Liver (tissue), 9 donors: ENCODE results near the gene ATP11A. TPM values are rescaled to one million over a fixed set of nuclear protein-coding genes. Genes with fewer than 3 reads are reported as not detected.

ENCODE experiments used
- DNase-seq: peaks from one replicate; pipeline ENCODE4 v3.0.0-alpha.2; 2017; ENCODE audit warnings: low spot score
- H3K27ac ChIP-seq, 2 donors: one replicate each; pipeline ENCODE4 v1.7.0; 2013; ENCODE audit warnings: inconsistent platforms in 2 of 2, low read length in 2 of 2, control low read depth in 1 of 2, low read depth in 1 of 2, mild to moderate bottlenecking in 1 of 2
- H3K27me3 ChIP-seq, 4 donors: one replicate each; pipeline versions ENCODE4 v1.6.1 to v1.7.0; 2013; ENCODE audit warnings: low read length in 3 of 4, inconsistent platforms in 1 of 4, mild to moderate bottlenecking in 1 of 4, moderate library complexity in 1 of 4; ENCODE audit not compliant: control insufficient read depth in 4 of 4, insufficient read depth in 4 of 4
- H3K36me3 ChIP-seq, 4 donors: one replicate each; pipeline versions ENCODE4 v1.6.1 to v1.7.0; 2013; ENCODE audit warnings: low read length in 3 of 4, mild to moderate bottlenecking in 3 of 4, low read depth in 1 of 4, moderate library complexity in 1 of 4; ENCODE audit not compliant: control insufficient read depth in 4 of 4, insufficient read depth in 3 of 4
- H3K4me1 ChIP-seq, 4 donors: one replicate each; pipeline versions ENCODE4 v1.6.1 to v1.7.0; 2013; ENCODE audit warnings: low read length in 3 of 4, mild to moderate bottlenecking in 3 of 4, moderate library complexity in 1 of 4; ENCODE audit not compliant: control insufficient read depth in 4 of 4, insufficient read depth in 4 of 4
- H3K4me3 ChIP-seq, 3 donors: one replicate each; pipeline versions ENCODE4 v1.6.1 to v1.7.0; 2013; ENCODE audit warnings: low read length in 3 of 3, control low read depth in 1 of 3, low read depth in 1 of 3, mild to moderate bottlenecking in 1 of 3
- H3K9ac ChIP-seq, 2 donors: one replicate each; pipeline ENCODE4 v1.7.0; 2013; ENCODE audit warnings: low read length in 2 of 2, mild to moderate bottlenecking in 2 of 2, moderate library complexity in 2 of 2, control low read depth in 1 of 2, low read depth in 1 of 2
- H3K9me3 ChIP-seq, 4 donors: one replicate each; pipeline versions ENCODE4 v1.6.1 to v1.7.0; 2013; ENCODE audit warnings: low read length in 3 of 4; ENCODE audit not compliant: control insufficient read depth in 4 of 4
- EGR1 ChIP-seq, 2 donors: IDR thresholded peaks; 2 replicates each; pipeline ENCODE4 v1.6.1; 2016 to 2018; ENCODE audit warnings: antibody characterized with exemption in 2 of 2, low read depth in 2 of 2
- FOXA1 ChIP-seq: IDR thresholded peaks from 2 replicates; pipeline ENCODE4 v1.6.1; 2016; ENCODE audit warnings: antibody characterized with exemption
- HNF4A ChIP-seq, 2 donors: conservative IDR thresholded peaks; 2 replicates each; pipeline ENCODE4 v1.6.1; 2016; ENCODE audit warnings: antibody characterized with exemption in 2 of 2, mild to moderate bottlenecking in 2 of 2
- HNF4G ChIP-seq: IDR thresholded peaks from 2 replicates; pipeline ENCODE4 v1.6.1; 2016; ENCODE audit warnings: antibody characterized with exemption
- JUND ChIP-seq, 2 donors: IDR thresholded peaks; 2 replicates each; pipeline ENCODE4 v1.6.1; 2016; ENCODE audit warnings: antibody characterized with exemption in 2 of 2
- NR2F2 ChIP-seq: IDR thresholded peaks from 2 replicates; pipeline ENCODE4 v1.6.1; 2016; ENCODE audit warnings: antibody characterized with exemption
- RAD21 ChIP-seq, 2 donors: IDR thresholded peaks; 2 replicates each; pipeline ENCODE4 v1.6.1; 2016; ENCODE audit warnings: antibody characterized with exemption in 2 of 2, mild to moderate bottlenecking in 2 of 2
- RXRA ChIP-seq, 2 donors: IDR thresholded peaks; 2 replicates each; pipeline ENCODE4 v1.6.1; 2017 to 2018; ENCODE audit warnings: antibody characterized with exemption in 2 of 2, mild to moderate bottlenecking in 1 of 2
- SP1 ChIP-seq: IDR thresholded peaks from 2 replicates; pipeline ENCODE4 v1.6.1; 2018; ENCODE audit warnings: antibody characterized with exemption, mild to moderate bottlenecking
- TAF1 ChIP-seq: conservative IDR thresholded peaks from 2 replicates; pipeline ENCODE4 v1.6.1; 2016; ENCODE audit warnings: antibody characterized with exemption, mild to moderate bottlenecking
- YY1 ChIP-seq: IDR thresholded peaks from 2 replicates; pipeline ENCODE4 v1.6.1; 2016; ENCODE audit warnings: antibody characterized with exemption, mild to moderate bottlenecking
- ZBTB33 ChIP-seq: IDR thresholded peaks from 2 replicates; pipeline ENCODE4 v1.6.1; 2016; ENCODE audit warnings: antibody characterized with exemption
- WGBS: extraction: QIAGEN DNeasy Blood & Tissue Kit; methylation state at CpG from one replicate; pipeline ENCODE4 v1.1.7; 2013; 5-methylcytosine and 5-hydroxymethylcytosine counted together
- polyA plus RNA-seq, 2 donors: library from polyadenylated mRNA; stranded (reverse) in 1 of 2; unstranded in 1 of 2; fragments of 200-250 nt in 1 of 2; fragments of >200 nt in 1 of 2; fragmentation: Nextera tagmentation in 1 of 2; extraction: Ambion mirVana in 1 of 2; gene quantifications; one replicate each; pipeline versions ENCODE4 v1.2.1 to v1.2.3, GENCODE V29; 2013 to 2015
- total RNA-seq, 2 donors: library from RNA; depleted of rRNA; stranded (reverse); fragments of >200 nt; gene quantifications; one replicate each; pipeline ENCODE4 v1.2.3, GENCODE V29; 2014
- TF ChIP-seq, protein P1 (sequence below): IDR thresholded peaks from 2 replicates; pipeline ENCODE4 v1.6.1; 2016; ENCODE audit warnings: antibody characterized with exemption
- TF ChIP-seq, protein P2 (sequence below): IDR thresholded peaks from 2 replicates; pipeline ENCODE4 v1.6.1; 2016; ENCODE audit warnings: antibody characterized with exemption, mild to moderate bottlenecking
- donor health status: healthy.
- donor health status: healthy.
- donor health status: healthy.
- donor health status: healthy.
- donor health status: healthy.

The ATP11A gene
- total and polyA plus RNA-seq, 4 donors, result 8.7 to 27.9 (median 13.8) TPM

DNA sequence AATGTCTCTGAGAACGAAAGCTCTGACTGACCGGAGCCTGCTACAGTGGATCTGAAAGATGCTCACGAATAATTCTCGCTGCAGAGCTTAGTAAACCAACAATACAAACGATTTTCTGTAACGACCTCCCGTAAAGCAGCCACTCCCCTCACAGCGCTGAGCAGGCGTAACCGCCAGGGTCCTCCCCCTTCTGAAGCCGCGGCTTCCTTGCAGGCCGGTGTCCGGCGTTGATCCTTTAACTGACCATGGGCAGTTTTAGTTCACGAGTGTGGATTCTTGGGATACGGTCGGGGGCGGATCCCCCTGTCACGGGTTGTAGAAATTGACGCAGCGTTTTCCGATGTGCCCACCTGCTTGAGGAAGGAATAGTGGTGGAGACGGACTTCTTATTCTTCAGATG, 75.9 kb downstream of the ATP11A start:
- Histone ChIP-seq H3K4me3 (no peak overlapping the region), H3K9me3 (no peaks in the 10 kb centered on the region)
- WGBS, result 97% methylated on average over 24 of the region's 24 CpGs

GRCh38 chr13:112766336-112766735, 76.5 kb downstream of the ATP11A start:
- peaks cover 0 to 4% (median 0%) of the 10 kb centered on the region in 4 donors for H3K4me1 ChIP-seq
- no peak for TF ChIP-seq HNF4A (conservative IDR thresholded peaks at IDR 0.05)
- TF ChIP-seq RXRA (IDR thresholded peaks at IDR 0.05), result no peak
- TF ChIP-seq HNF4G, result no peak
- TF ChIP-seq JUND (IDR thresholded peaks at IDR 0.05), result no peak
- no peak for TF ChIP-seq YY1
- no peak for TF ChIP-seq ZBTB33
- WGBS, result 96% methylated on average over 6 of the region's 6 CpGs
- H3K9ac ChIP-seq, result no peak overlapping the region
- no peaks in the 10 kb centered on the region for H3K36me3 ChIP-seq
- H3K27me3 ChIP-seq, result no peaks in the 10 kb centered on the region
- no peaks in the 10 kb centered on the region for H3K9me3 ChIP-seq
- H3K4me3 ChIP-seq, result no peak overlapping the region
- no peak for DNase-seq
- H3K27ac ChIP-seq, result no peak overlapping the region

More for the DNA sequence above, 75.9 kb downstream of the ATP11A start:
- peaks cover 0 to 4% (median 0%) of the 10 kb centered on the region in 4 donors for H3K4me1 ChIP-seq
- DNase-seq, result no peak
- H3K9ac ChIP-seq, result no peak overlapping the region
- no peaks in the 10 kb centered on the region for H3K27me3 ChIP-seq
- no peak for TF ChIP-seq RAD21 (IDR thresholded peaks at IDR 0.05)
- no peak for TF ChIP-seq ZBTB33
- TF ChIP-seq TAF1, result no peak
- H3K36me3 ChIP-seq, result no peaks in the 10 kb centered on the region
- no peak overlapping the region for H3K27ac ChIP-seq

- Histone ChIP-seq H3K4me1 (peaks cover 0 to 2% (median 0%) of the 10 kb centered on the region in 4 donors), H3K9me3 (no peaks in the 10 kb centered on the region), H3K36me3 (no peaks in the 10 kb centered on the region), H3K4me3 (no peak overlapping the region), H3K27me3 (no peaks in the 10 kb centered on the region), H3K9ac (no peak overlapping the region), H3K27ac (no peak overlapping the region)
- TF ChIP-seq, protein P1, sequence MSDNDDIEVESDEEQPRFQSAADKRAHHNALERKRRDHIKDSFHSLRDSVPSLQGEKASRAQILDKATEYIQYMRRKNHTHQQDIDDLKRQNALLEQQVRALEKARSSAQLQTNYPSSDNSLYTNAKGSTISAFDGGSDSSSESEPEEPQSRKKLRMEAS, result no peak
- TF ChIP-seq JUND (IDR thresholded peaks at IDR 0.05) (no peak), NR2F2 (no peak), FOXA1 (no peak), SP1 (no peak), RAD21 (IDR thresholded peaks at IDR 0.05) (no peak), EGR1 (IDR thresholded peaks at IDR 0.05; ENCODE audit: low read depth in 2 of 2) (no peak), HNF4G (no peak), RXRA (IDR thresholded peaks at IDR 0.05) (no peak), ZBTB33 (no peak)
- TF ChIP-seq, protein P2, sequence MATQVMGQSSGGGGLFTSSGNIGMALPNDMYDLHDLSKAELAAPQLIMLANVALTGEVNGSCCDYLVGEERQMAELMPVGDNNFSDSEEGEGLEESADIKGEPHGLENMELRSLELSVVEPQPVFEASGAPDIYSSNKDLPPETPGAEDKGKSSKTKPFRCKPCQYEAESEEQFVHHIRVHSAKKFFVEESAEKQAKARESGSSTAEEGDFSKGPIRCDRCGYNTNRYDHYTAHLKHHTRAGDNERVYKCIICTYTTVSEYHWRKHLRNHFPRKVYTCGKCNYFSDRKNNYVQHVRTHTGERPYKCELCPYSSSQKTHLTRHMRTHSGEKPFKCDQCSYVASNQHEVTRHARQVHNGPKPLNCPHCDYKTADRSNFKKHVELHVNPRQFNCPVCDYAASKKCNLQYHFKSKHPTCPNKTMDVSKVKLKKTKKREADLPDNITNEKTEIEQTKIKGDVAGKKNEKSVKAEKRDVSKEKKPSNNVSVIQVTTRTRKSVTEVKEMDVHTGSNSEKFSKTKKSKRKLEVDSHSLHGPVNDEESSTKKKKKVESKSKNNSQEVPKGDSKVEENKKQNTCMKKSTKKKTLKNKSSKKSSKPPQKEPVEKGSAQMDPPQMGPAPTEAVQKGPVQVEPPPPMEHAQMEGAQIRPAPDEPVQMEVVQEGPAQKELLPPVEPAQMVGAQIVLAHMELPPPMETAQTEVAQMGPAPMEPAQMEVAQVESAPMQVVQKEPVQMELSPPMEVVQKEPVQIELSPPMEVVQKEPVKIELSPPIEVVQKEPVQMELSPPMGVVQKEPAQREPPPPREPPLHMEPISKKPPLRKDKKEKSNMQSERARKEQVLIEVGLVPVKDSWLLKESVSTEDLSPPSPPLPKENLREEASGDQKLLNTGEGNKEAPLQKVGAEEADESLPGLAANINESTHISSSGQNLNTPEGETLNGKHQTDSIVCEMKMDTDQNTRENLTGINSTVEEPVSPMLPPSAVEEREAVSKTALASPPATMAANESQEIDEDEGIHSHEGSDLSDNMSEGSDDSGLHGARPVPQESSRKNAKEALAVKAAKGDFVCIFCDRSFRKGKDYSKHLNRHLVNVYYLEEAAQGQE, result no peak
- no peak for DNase-seq
- WGBS, result 79% methylated on average over 34 of the region's 34 CpGs
Observed at GRCh38 chr13:112767506-112768471, 78.0 kb downstream of the ATP11A start.
